NCI-H2227 (cell line): Measurements from ENCODE around the gene ZNF532.

Experiments
- DNase-seq: peaks from one replicate; lab custom pipeline; 2025; ENCODE audit not compliant: unreplicated experiment; lab: John Stamatoyannopoulos, UW

The ZNF532 gene

GRCh38 chr18:58941426-58942099 lies 76.9 kb downstream of the ZNF532 start:
- no peak for DNase-seq

- no peak for DNase-seq
Observed at GRCh38 chr18:58943896-58944295, 79.2 kb downstream of the ZNF532 start.

- no peak for DNase-seq
Observed at GRCh38 chr18:58947136-58947732, 82.6 kb downstream of the ZNF532 start.

DNA sequence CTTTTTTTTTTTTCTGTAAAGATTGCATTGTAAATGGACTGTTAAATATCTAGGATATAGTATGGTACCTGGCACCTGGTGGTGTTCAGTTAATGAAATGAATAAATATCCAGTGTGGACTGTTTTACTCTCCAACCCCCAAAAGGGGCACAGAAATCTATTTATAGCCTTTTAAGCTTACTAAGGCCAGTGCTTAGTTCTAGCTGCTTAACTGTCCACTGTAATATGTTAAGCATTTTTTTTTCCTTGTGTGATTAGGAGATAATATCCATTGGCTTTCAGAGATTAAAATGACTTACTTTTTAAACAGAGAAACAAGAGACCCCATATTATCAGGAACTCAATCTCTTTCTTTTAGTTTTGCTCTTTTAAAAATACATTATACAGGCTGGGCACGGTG lies 84.4 kb downstream of the ZNF532 start:
- DNase-seq, result no peak

DNA sequence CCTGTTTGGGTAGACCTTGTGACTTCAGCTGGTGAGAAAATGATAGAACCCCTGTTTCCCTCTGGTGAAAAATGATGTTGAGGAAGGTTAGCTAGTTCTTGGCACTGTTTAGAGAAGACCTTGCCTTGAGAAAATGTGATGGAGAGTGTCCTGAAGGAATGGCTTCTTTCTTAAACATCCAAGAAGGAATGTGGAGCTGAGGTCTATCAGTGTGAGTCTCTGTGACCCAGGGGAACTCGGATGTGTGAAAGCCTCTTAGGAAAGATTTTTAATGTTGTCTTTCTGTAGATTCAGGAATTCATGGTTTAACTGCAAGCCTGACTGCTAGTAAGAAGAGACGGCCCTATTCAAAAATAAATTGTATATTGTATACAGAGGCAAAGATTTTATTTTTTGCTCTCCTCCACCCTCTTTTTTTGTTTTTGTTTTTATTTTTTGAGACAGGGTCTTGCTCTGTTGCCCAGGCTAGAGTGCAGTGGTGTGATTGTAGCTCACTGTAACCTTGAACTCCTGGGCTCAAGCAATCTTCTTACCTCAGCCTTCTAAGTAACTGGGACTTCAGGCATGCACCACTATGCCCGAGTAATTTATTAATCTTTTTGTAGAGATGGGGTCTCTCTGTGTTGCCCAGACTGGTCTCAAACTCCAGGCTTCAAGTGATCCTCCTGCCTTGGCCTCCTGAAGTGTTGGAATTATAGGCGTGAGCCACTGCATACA lies 87.5 kb downstream of the ZNF532 start:
- no peak for DNase-seq

DNA sequence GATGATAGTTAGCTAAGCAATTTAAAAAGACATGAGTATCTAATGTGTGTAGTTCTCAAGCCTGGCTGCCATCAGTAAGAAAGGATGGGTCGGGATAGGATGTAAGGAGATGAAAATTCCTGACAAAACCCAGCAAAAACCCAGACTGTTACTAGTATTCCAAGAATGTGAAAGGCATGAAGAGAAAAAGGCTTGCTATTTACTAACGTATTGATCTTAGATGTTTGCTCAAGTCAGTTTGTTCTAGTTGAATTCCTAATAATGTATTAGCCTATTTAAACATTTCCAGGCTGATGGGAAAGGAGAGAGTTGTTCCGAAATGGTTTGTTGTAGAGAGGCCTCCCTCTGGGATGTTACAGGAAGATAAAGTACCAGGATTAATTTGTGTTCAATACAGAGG lies 88.2 kb downstream of the ZNF532 start:
- DNase-seq, result no peak

DNA sequence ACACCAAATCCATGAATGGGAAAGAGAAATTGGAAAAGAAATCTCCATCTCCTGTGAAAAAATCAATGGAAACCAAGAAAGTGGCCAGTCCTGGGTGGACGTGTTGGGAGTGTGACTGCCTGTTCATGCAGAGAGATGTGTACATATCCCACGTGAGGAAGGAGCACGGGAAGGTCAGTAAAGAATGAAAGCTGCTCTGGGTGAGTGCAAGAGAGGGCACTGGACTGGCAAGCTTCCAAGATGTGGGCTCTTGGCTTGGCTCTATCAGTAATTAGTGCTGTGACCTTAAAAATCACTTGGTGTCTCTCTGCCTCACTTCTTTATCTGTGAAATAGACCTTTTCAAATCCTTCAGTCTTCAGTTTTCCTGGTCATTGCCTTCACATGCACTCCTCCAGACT lies 89.0 kb downstream of the ZNF532 start:
- peak; percentile 49 for DNase-seq

GRCh38 chr18:58955001-58955400 lies 90.3 kb downstream of the ZNF532 start:
- DNase-seq, result no peak

DNA sequence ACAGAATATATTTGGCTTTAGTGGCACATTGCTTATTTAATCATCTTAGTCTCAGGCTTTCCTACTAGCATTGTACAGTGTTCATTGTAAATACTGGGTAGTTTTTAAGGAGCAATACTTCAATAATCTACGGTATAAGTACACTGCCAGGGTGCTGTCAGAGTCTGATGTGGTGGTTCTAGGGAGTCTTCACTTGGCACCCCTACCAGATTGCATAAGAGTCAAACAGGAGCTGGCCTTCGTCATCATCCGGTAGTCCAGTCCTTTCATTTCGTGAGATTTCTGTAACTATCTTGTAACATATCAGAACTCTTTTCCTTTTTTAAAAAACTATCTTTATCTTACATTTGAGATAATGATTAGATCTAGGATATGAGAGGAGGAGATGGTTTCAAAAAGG lies 91.1 kb downstream of the ZNF532 start:
- no peak for DNase-seq

DNA sequence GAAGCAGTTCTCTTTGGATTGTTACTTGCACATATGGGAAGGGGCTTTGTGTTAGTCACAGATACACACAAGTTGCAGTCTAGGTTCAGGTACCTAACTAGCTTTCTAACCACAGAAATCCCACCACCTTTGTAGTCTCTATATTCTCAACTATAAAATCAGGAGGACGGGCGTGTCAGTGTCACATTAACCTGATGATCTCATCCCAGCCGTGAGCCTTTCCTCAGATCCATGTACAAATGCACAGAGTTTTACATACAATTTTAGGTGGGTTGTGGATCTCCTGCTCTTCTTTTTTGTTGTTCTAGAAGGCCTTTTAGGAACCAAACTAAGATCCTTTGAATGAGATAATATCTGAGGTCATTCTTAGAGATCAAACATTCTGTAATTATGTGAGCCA lies 94.0 kb downstream of the ZNF532 start:
- DNase-seq, result no peak

DNA sequence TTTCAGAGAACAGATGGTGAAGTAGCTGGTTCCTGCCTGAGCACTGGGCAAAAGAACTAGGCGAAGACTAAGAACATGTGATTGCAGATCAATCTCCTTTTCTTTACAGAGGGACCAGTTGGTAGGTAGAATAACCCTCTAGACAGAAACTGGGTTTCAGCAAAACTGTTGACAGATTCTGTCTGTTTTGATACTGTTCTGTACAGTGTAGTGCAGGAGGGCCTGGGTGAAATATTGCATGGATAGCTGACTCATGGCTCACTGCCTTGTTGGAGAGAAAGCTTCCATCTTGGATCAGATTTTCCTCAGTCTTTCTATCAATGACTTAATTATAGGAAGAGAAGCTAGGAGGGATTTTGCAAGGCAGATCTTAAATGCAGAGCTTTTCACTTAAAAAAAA lies 95.8 kb downstream of the ZNF532 start:
- no peak for DNase-seq

DNA sequence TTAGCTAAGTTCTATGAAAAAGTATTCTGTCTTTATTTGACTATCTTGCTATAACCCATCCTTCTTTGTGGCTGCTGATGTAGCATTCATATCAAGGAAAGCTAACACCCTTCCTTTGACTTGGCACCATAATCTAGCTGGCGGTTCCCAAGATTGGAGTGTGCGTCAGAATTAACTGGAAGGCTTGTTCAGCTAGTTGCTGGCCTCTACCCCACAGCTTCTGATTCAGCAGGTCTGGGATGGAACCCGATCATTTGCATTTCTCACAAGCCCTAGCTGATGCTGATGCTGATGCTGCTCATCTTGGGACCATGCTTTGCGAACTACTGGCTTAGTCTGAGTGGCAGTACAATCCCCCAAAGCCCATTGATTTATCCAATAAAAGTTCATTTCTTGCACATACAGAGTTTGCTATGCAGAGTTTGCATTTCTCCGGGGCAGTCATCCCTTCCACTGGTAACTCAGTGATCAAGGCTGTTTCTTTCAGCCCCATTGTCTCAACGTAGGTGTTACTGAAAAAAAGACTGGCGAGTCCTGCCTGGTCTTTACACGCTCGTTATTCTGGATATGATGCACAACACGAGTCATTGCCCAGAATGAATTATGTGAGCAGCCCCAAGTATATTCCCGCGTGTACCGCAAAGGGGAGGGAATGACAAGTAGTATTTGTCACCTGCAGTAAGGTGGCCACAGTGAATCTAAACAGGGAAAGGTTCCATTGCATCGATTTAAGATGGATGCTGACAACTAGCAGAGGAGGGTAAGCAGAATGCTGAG lies 96.5 kb downstream of the ZNF532 start:
- DNase-seq, result no peak

- no peak for DNase-seq
Observed at GRCh38 chr18:58962336-58962735, 97.7 kb downstream of the ZNF532 start.

GRCh38 chr18:58965291-58966004 lies 100.8 kb downstream of the ZNF532 start:
- DNase-seq, result no peak

DNA sequence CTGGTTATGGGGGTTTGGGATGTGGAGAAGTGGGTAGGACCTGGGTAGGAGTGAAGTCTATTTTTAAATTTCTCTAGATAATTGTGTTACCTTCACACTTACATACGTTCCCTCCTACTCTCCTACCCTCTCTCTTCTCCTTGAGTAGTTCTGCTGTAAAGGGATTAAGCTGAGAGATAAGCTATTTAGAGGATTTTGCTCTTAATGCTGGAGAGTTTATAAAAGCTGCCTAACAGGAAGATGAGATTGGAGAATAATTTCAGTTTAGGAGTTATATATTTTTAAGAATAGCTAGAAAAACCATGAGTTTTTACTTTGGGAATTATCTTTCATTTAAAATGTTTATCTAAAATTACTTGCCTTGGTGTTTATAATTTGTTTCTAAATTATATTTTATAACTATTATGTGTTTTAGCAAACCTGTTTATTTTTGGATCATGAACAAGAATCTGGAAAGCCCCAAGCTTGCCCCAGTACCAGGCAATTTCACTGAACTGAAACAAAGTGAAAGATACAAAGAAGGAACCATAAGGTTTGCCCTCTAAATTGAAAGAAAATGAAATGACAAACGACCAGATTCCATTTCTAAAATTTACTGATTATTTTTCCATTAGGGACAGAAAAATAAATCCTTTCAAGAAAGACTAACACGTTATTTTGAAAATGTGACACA lies 101.5 kb downstream of the ZNF532 start:
- DNase-seq, result no peak

- DNase-seq, result no peak
Observed at GRCh38 chr18:58966704-58967103, 102.0 kb downstream of the ZNF532 start.

DNA sequence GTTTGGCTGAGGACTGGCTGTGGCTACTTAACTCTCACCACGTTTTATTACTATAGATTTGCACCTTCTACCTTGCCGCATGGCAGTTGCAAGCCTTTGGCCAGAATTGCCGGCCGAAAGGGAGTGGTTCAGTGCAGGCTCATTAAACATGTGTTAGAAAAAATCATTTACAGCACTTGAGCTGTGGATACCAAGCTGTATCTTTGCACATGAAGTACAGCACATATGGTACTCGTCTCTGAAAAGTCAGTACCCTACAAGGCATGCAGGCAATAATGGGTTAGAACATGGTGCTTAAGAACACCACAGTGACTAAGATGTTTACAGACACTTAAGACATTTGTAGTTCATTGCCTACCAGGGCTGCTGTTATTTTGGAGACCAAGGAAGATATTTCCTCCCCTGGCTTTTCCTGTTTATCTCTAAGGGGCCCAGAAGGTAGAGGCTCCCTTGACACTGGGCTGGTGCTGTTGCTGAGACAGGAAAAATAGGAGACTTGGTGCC lies 103.1 kb downstream of the ZNF532 start:
- no peak for DNase-seq

GRCh38 chr18:58970943-58971790 lies 106.5 kb downstream of the ZNF532 start:
- DNase-seq, result no peak

GRCh38 chr18:58975296-58975695 lies 110.6 kb downstream of the ZNF532 start:
- no peak for DNase-seq
